C4-2B (cell line): ENCODE results near the gene TENM4.

Source experiments
- H3K27ac ChIP-seq: fragments of 450-650 bp; 2 replicates; pipeline ENCODE4 v1.5.1; 2017
- CTCF ChIP-seq: fragments of 450-650 bp; conservative IDR thresholded peaks from 2 replicates; pipeline ENCODE4 v1.5.1; 2017; ENCODE audit warnings: mild to moderate bottlenecking
- ZFX ChIP-seq: fragments of 450-650 bp; IDR thresholded peaks from 2 replicates; pipeline ENCODE4 v1.6.1; 2017

TENM4 gene

GRCh38 chr11:79025622-79026021, 415.2 kb downstream of the TENM4 start:
- TF ChIP-seq CTCF (no peak), ZFX (no peak)
- no peak overlapping the region for H3K27ac ChIP-seq

- H3K27ac ChIP-seq = no peak overlapping the region
- no peak for TF ChIP-seq ZFX
- TF ChIP-seq CTCF = no peak
Observed at GRCh38 chr11:79025097-79025496, 415.7 kb downstream of the TENM4 start.

GRCh38 chr11:79022265-79022664, 418.6 kb downstream of the TENM4 start:
- no peak overlapping the region for H3K27ac ChIP-seq
- TF ChIP-seq CTCF (no peak), ZFX (no peak)

GRCh38 chr11:79021601-79022000, 419.2 kb downstream of the TENM4 start:
- no peak overlapping the region for H3K27ac ChIP-seq
- TF ChIP-seq ZFX (no peak), CTCF (no peak)

GRCh38 chr11:79019975-79020374, 420.9 kb downstream of the TENM4 start:
- TF ChIP-seq CTCF = no peak
- TF ChIP-seq ZFX = no peak

GRCh38 chr11:79019277-79019676, 421.6 kb downstream of the TENM4 start:
- H3K27ac ChIP-seq = no peak overlapping the region
- TF ChIP-seq ZFX (no peak), CTCF (no peak)

More at GRCh38 chr11:79019975-79020374, 420.9 kb downstream of the TENM4 start:
- H3K27ac ChIP-seq = no peak overlapping the region

GRCh38 chr11:79018371-79018849, 422.4 kb downstream of the TENM4 start:
- TF ChIP-seq ZFX (no peak), CTCF (no peak)
- no peak overlapping the region for H3K27ac ChIP-seq
